Measurements from ENCODE around the gene PVALB.

PVALB gene

DNA sequence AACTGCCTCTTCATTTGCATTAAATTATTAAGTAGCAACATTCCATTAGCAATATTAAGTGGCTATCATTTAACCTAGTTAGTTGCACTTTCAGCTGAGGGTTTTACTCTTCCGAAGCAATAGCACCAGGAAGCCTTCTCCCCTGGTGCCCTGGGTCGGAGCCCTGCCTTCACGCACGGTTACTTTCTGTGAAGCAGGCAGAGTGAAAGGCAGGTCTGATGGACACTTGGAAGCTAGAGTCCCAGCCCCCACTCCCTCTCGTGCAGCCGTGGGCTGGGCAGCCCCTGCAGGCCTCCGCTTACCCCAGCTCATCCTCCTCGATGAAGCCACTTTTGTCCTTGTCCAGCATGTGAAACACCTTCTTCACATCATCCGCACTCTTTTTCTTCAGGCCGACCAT is 2.0 kb downstream of the PVALB start:
- no peak for DNase-seq (ENCODE audit: low read depth in 4 of 4, low spot score in 1 of 4)

DNA sequence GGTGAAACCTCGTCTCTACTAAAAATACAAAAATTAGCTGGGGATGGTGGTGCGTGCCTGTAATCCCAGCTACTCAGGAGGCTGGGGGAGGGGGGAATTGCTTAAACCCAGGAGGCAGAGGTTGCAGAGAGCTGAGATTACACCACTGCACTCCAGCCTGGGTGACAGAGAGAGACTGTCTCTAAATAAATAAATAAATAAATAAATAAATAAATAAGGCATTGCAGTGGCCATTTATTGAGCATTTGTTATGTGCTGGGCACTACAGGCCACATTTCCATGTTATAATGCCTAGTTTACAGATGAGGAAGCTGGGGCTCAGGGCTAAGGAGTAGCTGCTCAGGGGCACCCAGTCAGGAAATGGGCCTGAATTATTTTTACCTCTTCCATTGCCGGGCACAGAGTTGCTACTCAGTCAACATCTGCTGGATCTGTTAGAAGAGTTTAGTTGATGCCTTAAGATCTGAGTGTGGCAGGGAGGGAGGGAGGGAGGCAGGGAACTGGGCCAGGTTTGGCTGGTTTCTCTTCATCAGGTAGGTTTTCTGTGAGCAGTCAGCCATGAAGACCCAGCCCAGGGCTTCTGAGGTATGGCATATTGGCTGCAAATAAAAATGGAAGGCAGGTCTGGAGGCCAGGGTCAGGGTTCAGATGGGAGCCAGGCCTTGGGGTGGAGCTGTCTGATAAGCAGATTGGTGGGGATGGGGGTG is 5.6 kb downstream of the PVALB start:
- DNase-seq (ENCODE audit: low read depth in 4 of 4, low spot score in 1 of 4): no peak

DNA sequence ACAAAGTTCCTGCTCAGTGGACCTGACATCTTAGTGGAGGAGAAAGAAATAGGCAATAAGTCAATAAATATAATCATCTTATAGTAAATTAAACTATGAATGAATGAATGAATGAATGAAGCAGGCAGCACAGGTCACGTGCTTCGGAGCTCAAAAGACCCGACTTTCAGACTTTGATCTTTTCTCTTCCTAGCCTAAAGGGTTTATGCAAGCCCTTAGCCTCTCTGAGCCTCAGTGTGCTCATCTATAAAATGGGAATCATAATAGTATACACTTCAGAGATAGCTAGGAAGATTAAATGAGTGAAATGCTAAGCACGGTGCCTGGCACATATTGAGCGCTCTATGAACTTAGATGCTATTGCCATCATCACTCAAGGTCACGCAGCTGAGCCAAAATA is 7.5 kb downstream of the PVALB start:
- DNase-seq (ENCODE audit: low read depth in 4 of 4, low spot score in 1 of 4): no peak

DNA sequence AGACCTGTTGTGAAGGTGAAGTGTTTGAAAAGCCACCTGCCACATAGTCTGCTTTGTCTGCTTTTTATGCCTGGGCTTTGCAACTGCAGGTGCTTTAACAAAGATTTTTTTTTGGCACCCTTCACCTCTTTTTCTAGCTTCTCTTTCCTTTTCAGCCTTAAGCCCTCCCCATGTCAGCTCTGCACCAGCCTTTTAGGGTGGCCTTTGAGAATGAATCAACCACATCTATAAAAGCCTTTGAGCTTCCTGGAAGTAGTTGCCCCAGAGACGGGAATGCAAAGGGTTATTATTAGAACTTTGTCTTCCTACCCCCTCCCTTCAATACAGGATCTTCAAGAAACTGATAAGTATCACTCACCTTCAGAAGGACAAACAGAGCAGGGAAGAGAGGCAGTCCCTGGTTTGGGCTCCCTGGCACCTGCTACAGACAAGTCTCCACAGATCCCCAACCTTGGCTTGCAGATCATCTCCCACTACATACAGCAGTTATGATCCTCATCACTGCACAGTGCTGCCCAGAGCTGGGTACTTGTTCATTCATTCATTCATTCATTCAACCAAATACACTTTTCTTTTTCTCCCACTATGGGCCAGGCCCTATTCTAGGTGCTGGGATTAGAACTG is 8.0 kb downstream of the PVALB start:
- DNase-seq (ENCODE audit: low read depth in 4 of 4, low spot score in 1 of 4): no peak

DNA sequence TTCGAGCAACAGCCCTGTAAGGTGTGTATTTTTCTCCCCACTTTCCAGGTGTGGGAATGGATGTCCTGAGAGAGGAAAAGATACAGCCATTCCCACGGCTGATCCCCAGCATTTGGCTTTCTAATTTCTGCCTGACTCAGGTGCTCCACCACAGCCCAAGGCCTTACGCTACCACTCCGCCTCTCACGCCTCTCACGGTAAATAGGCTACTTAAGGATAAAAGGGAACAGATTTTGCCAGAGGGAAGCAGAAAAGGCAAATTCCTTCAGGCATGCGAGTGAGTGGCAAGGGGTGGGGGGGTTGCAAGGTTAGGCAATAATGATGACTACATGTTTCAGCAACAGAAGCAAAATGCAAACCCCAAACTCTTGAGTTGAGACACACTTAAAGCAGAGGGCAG is 9.2 kb downstream of the PVALB start:
- no peak for DNase-seq (ENCODE audit: low read depth in 4 of 4, low spot score in 1 of 4)

DNA sequence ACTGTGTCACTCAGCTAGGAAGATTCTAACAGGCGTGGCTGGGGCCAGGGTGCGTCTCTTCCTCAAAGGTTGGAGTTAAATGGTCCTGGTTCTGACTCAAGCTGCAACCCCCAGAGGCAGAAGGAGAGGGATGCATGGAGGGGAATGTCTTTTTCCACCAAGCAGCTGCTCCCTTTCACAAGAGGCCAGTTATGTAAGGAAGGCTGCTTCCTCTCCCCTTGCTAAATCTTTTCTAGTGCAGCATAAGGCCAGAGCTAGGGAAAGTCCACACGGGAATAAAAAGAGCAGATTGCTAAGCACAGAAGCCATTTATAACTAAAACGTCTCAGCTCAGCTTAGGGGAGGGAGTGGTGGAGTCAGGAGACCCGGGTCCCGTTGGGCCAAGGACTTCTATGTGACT is 10.0 kb downstream of the PVALB start:
- no peak for DNase-seq (ENCODE audit: low read depth in 4 of 4, low spot score in 1 of 4)

DNA sequence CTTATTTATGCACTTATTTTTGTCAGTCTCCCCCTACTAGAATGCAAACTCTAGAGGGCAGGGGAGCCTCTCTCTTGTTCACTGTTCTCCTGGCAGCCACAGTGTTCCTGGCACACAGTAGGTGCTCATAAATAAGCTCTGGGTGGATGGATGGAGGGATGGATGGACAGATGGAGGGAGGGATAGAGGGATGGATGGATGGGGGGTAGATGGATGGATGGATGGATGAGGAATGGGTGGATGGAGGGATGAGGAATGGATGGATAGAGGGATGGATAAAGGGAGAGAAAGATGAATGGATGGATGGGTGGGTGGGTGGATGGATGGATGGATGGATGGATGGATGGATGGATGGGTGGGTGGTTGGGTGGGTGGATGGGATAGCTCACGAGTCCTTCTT is 13.5 kb downstream of the PVALB start:
- no peak for DNase-seq (ENCODE audit: low read depth in 4 of 4, low spot score in 1 of 4)

DNA sequence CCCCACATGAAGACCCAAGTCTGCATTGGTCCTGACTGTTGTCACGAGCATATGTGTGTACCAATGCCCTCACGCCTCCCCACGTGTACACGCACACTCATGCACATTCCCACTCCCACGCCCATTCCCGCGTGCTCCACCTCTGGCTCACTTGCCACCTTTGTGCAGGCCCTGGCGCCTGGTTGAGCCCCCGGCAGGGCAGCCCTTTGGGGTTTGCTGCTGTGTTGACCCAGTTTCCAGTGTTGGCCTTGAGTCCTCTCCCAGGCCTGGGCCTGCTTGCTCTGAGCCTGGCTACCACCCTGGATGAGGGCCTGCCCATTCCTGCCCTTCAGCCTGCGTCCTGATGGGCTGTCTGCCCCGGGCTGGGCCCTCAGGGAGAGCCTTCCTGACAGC is 18.2 kb downstream of the PVALB start:
- DNase-seq (ENCODE audit: low read depth in 4 of 4, low spot score in 1 of 4): no peak

DNA sequence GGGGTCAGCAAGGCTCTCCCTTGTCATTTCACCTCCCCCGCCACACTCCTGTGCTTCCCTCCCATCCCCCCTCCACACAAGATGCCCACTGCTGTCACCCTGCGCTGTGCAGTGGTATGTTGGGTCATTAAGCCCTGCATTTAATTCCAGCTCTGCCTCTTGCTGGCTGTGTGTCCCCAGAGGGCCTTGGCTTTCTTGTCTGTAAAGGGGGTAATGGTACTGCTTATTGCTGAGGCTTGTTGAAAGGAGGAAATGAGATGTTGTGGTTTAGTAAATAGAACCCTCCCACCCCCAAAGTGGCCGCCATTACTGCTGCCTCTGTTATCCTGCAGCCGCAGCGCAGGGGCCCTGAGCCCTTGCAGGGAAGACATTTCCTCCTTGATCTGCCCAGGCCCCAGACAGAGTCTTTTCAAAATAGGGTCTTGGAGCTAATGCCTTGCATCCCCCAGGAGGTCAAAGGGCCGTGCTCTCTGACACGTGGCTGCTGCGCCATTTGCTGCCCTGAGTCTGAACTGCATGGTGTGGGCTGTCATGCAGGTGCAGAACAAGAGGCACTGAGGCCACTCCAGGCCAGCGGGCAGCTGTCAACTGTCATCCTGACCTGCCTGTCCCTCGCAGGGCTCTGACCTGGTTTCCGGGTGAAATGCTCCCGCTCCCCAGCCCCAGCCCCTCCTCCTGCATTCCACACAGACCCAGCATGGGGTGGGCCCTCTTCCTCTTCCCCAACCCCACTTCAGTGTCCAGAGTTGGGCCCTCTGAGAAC is 18.7 kb downstream of the PVALB start:
- no peak for DNase-seq (ENCODE audit: low read depth in 4 of 4, low spot score in 1 of 4)

DNA sequence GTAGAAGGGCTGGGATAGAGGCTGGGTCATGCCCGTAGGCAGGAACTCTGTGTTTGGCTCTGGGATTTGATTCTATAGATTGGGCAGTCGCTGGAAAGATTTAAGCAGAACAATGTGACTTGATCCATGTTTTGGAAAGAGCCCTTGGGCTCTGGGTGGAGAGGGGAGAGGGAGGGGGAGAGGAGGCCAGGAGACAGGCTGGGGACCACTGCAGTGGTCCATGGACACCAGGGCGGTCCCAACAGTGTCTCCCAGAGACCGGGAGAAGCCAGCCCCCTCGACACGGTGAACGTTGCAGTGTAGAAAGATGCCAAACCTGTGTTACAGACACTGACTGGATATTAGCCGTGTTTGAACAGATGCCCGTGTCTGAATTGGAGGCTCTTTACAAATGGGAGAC is 19.5 kb downstream of the PVALB start:
- no peak for DNase-seq (ENCODE audit: low read depth in 4 of 4, low spot score in 1 of 4)

DNA sequence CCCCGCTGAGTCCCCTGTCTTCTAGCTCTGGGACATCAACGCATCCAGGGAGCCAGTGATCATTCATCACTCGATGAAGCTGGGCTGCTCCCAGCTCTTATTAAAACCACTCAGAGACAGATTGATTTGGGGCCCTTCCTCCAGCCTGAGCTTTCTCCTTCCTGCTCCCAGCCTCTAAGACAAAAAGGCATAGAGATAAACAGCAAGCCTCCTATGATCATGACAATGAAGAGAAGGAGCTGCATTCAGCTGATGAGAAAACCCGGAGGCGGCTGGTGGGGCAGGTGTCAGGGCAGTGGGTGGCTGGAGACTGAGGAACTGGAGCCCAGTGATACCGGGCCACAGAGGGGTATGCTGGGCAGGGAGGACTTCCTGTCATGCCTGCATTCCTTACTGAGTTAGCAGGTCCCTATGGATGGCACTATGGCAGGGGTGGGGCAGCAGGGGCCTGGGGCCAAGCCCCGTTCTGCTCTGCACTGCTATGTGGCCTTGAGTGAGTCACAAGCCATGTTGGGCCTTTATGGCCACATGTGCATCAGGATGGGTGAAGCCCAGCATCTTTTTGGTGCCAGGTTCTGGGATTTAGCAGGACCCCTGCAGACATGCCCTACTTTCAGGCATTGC is 20.2 kb downstream of the PVALB start:
- DNase-seq (ENCODE audit: low read depth in 4 of 4, low spot score in 1 of 4): no peak

DNA sequence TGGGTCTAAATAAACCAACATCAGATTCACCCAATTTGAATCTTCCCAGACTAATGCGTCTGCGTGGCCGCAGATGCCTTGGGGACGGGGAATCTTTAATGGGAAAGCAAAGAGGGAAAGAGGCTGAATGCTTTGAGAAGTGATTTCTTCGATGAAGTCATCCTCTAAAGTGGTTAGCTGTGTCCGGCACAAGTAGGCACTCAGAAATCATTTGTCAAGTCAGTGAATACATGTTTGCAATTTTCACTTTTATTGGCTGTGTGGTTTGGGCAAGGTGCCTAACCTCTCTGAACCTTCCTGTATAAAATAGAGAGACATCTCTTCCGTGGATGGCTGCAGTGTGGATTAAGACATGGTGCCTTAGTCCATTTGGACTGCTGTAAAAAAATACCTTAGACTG is 21.2 kb downstream of the PVALB start:
- no peak for DNase-seq (ENCODE audit: low read depth in 4 of 4, low spot score in 1 of 4)

DNA sequence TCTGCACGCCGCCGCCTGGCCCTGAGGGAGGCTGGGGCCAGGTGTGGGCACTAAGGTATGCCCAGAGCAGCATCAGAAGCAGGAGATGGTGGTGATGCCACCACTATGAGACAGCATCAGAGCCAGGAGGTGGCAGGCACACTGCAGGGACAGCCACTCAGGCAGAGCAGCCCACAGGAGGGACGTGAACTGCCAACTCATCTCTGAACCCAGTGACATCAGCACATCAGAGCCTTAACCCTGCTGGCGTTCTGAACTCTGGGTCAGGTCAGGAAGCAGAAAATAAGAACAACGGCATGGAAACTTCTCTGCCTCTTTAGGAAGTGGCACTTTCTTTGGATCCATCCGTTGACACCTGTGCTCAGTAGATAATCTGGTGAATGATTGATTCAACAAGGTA is 26.2 kb downstream of the PVALB start:
- DNase-seq (ENCODE audit: low read depth in 4 of 4, low spot score in 1 of 4): peak in 1 of 4 experiments; percentile 25

DNA sequence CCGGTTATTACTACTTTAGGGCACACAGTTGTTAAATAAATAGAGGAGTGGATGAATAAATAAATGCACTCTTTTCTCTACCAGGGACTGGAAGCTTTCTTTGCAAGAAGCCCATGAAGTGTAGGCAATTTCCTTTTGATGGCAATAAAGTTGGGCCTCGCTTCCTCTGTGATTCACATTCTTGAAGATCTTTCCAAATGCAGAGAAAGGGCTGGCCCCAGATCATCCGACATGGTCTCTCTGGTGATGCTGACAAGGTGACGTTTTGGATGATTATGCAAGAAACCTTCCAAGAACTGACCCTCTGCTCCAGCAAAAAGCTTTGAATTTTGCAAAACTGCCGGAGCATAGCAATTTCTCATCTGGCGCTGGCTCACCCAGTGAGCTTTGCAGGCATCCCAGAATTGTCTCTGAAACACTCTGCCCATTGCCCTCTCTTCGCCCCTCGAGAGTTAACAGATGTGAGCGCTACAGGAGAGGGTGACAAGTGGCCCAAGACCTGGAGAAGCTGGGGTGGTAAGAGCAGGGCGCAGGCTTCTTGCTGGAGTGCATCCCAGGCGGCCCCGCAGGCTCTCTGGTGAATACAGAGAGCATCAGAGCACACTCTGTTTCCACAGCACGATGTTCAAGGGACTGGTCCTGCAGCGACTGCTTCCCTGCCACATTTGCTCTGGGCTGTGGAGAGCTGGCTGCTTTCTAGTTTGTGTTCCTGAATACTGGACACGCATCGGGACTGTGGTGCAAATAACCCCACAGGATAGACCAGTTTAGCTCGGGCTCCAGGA is 29.4 kb downstream of the PVALB start:
- no peak for DNase-seq (ENCODE audit: low read depth in 4 of 4, low spot score in 1 of 4)

DNA sequence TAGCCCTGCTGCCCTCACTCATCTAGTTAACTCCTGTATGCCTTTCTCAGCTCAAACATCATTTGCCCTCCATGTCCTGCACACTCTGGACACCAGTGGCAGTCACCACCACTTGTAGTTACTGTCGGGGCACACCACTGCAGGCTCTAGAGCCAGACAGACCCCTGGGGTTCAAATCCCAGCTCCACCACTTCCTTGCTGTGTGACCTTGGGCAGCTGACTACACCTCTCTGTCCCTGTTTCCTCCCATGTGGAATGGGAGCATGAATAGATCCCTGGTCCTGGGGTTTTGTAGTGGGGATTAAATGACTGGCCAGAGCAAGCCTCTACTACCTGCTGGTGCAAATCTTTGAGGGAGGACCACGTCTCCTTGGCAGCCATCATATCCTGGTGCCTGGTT is 33.1 kb downstream of the PVALB start:
- DNase-seq (ENCODE audit: low read depth in 4 of 4, low spot score in 1 of 4): no peak

DNA sequence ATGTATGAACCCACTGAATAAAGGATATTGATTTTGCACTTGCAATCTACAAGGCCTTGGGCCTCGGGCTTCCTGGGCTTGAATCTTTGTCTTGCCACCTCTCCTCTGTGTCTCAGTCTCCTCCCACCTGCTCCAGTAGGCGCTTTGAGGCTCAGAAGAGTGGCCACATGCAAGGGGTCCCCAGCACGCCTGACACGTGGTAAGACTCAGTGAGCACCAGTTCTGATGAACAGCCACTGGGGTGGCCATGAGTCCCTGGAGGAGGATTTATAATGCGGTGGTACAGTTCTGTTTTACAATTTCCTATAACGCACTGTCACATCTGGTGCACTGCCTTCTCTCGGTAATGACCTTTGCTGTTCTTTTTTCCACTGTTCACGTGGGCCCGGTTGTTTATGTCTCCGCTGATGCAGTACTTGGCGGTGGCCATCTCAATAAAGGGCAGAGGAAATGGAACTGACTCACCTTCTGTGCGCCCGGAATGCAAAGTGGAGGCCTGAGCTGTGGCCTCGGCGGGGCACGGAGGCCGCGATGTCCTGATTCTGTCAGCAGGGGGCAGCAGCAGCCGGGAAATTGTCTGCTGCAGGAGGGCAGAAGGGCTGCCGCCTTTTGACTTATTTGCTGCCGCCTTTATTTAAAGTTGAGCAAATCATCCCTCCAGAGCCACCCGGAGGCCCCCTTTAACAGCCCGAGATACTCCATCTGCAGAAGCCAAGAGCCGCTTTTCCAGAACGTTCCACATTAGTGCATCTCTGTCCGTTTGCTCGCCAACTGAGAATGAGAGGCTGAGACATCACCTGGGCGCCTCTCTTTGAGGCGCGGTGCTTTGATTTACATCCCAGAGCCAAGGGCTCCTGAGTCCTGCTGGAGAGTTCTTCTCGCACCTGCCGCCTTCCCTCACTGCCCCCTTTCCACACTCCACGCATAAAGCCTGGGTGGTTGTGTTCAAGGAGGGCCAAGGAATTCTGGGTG is 34.9 kb downstream of the PVALB start:
- peak; percentile 57 to 85 (median 74) for DNase-seq (ENCODE audit: low read depth in 4 of 4, low spot score in 1 of 4)

DNA sequence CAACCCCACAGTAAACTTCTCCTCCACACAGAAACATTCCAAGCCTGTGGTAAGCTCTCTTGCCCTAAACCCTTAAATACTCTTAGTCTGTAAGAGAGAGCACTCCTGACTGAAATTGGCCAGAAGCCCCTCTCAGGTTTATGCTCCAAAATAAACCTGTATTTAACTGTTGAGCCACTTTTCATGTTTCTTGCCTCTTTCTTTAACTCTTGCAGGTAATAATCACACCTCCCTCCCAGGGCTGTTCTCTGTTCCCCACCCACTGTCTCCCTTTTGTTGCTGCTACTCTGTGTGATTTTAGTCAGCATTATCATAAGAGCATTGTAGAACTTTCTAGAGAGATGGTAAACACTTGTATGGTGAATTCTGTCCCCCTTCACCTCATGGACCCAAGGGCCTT is 38.8 kb downstream of the PVALB start:
- no peak for DNase-seq (ENCODE audit: low read depth in 4 of 4, low spot score in 1 of 4)

DNA sequence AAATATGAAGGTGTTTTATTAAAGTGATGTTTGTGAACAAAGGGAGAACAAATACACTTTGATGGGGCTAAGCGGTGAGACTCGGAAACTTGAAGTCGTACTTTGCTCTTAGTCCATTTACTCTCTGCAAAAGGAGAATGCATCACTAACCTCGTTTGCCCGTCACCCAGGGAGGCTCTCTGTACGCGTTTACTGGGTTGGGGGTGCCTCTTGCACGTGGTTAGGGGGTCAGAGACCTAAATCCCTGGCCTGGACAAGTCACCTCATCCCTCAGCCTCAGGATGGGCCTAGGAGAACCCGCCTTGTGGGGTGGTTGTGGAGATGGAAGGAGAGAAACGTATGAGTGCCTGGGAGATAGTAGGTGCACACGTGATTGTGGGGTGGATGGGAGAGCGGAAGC is 40.1 kb downstream of the PVALB start:
- DNase-seq (ENCODE audit: low read depth in 4 of 4, low spot score in 1 of 4): no peak

DNA sequence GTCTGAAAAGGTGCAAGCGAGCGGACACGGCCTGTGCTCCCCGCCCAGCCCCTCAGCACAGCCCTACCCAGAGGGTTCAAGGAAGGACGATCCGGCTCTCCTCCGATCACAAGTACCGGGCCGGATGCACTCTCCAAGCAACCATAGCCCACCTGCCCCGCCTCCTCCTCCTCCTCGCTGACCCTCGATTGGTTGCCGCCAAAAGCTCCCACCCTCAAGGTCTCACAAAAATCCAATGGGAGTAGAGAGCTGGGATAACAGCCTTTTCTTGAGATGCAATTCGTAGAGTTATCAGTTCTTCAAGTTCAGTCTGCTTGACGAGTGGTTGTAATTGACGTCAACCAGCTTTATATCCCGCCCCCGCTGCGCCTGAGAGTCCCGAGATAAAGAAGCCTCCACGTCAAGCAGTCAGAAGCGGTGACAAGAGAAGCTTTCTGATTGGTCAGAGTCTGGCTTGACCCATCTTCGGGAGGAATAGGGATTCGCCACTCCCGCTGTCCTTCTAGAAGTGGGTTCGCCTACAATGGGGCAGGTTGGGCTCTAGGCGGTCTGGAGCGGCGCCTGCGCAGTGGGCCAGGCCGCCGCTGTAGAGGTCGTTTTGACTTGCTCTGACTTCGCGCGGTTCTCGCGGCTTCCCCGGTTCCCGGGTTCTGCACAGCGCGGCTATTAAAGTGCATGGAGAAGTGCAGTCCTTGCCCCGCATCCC is 40.7 kb downstream of the PVALB start, which contains the start of gene IFT27:
IFT27 (minus strand) TSS at position 156 of the 706 bp plus-strand sequence. CDS start 412 bp downstream, outside the sequence.
- peak; percentile 85 to 95 (median 93) for DNase-seq (ENCODE audit: low read depth in 4 of 4, low spot score in 1 of 4)

Measured in stimulated activated CD4-positive, alpha-beta T cell treated with anti-CD3 and anti-CD28 coated beads, Interleukin-1b, Interleukin-23, amount 100 ng/mL, for 24 hours (primary cell).